ENCODE results near the gene VPS33B.

DNA sequence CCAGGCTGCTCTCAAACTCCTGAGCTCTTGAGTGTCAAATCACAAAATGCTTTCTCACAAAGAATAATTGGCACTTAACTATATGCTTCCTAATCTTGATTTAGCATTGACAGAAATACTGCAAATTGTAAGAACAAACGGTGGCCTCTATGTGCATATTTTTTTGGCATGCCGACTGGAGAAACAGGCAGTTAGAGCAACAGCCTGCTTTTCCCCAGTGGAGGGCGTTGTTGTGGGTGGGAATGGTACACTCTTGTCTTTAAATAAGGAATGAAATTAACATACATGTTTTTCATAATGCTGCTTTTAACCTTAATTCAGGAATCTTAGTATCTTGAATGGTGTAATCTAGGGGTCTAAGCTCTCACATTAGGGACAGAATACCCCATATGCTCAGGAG is 46.6 kb upstream of the VPS33B start:
- no peak for TF ChIP-seq POLR2A (IDR thresholded peaks at IDR 0.05)
- TF ChIP-seq, protein P1, sequence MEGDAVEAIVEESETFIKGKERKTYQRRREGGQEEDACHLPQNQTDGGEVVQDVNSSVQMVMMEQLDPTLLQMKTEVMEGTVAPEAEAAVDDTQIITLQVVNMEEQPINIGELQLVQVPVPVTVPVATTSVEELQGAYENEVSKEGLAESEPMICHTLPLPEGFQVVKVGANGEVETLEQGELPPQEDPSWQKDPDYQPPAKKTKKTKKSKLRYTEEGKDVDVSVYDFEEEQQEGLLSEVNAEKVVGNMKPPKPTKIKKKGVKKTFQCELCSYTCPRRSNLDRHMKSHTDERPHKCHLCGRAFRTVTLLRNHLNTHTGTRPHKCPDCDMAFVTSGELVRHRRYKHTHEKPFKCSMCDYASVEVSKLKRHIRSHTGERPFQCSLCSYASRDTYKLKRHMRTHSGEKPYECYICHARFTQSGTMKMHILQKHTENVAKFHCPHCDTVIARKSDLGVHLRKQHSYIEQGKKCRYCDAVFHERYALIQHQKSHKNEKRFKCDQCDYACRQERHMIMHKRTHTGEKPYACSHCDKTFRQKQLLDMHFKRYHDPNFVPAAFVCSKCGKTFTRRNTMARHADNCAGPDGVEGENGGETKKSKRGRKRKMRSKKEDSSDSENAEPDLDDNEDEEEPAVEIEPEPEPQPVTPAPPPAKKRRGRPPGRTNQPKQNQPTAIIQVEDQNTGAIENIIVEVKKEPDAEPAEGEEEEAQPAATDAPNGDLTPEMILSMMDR (IDR thresholded peaks at IDR 0.05) = no peak
